OCI-LY3 (cell line): ENCODE results near the gene PTPRJ.

Experiments used
- H2AFZ ChIP-seq: fragments of 200-600, 300-600 bp; shearing (Covaris generic); 2 replicates; pipeline ENCODE4 v1.6.0; 2014; ENCODE audit warnings: antibody characterized with exemption, low read depth, low read length
- H3K27ac ChIP-seq: fragments of 200-600, 300-600 bp; sonication (generic); 2 replicates; pipeline ENCODE4 v1.5.1; 2014; ENCODE audit warnings: mild to moderate bottlenecking, low read length, moderate library complexity, mixed read lengths
- H3K27me3 ChIP-seq: fragments of 200-600, 300-600 bp; sonication (generic); 2 replicates; pipeline ENCODE4 v1.6.1; 2014; ENCODE audit warnings: low read depth, low read length, mixed read lengths
- H3K36me3 ChIP-seq: fragments of 200-600, 300-600 bp; sonication (generic); replicated peaks from 2 replicates; pipeline ENCODE3; 2014; ENCODE audit warnings: low read depth, low read length, mixed read lengths
- H3K4me1 ChIP-seq: fragments of 300-600, 200-600 bp; sonication (generic); 2 replicates; pipeline ENCODE4 v1.6.1; 2014; ENCODE audit warnings: low read length, mixed read lengths
- H3K4me2 ChIP-seq: fragments of 200-600, 300-600 bp; sonication (generic); 2 replicates; pipeline ENCODE4 v1.6.1; 2014; ENCODE audit warnings: low read length, mixed read lengths
- H3K4me3 ChIP-seq: fragments of 300-600, 200-600 bp; sonication (generic); 2 replicates; pipeline ENCODE4 v1.5.1; 2014; ENCODE audit warnings: antibody characterized with exemption, mild to moderate bottlenecking, low read length, moderate library complexity
- H3K79me2 ChIP-seq: fragments of 300-600, 200-600 bp; shearing (Covaris generic); 2 replicates; pipeline ENCODE4 v1.6.1; 2014; ENCODE audit warnings: mild to moderate bottlenecking, low read length, mixed read lengths
- H3K9ac ChIP-seq: fragments of 300-600, 200-600 bp; shearing (Covaris generic); 2 replicates; pipeline ENCODE4 v1.6.0; 2014; ENCODE audit warnings: mild to moderate bottlenecking, low read length, moderate library complexity
- H3K9me3 ChIP-seq: fragments of 200-600, 300-600 bp; shearing (Covaris generic); 2 replicates; pipeline ENCODE4 v1.6.1; 2014; ENCODE audit warnings: low read length, mixed read lengths; ENCODE audit not compliant: insufficient read depth
- H4K20me1 ChIP-seq: fragments of 200-600, 300-600 bp; sonication (generic); 2 replicates; pipeline ENCODE4 v1.6.1; 2016; ENCODE audit warnings: low read length, mixed read lengths; ENCODE audit not compliant: insufficient read depth
- CTCF ChIP-seq: fragments of 200-600, 300-600 bp; sonication (generic); IDR thresholded peaks from 2 replicates; pipeline ENCODE4 v1.5.1; 2014; ENCODE audit warnings: antibody characterized with exemption, low read length, low read depth
- EZH2phosphoT487 ChIP-seq: fragments of 200-600 bp; shearing (Covaris generic); IDR thresholded peaks from 2 replicates; pipeline ENCODE4 v1.6.1; 2018; ENCODE audit warnings: antibody characterized with exemption, mixed run types, low read depth

Gene PTPRJ

GRCh38 chr11:47955061-47955755 lies 25.2 kb upstream of the PTPRJ start:
- H3K4me3 ChIP-seq: no peak overlapping the region
- peak overlapping the region; percentile 8; the same call in 1 of the 2 replicates for H3K4me2 ChIP-seq
- TF ChIP-seq CTCF: no peak
- TF ChIP-seq EZH2phosphoT487: no peak
- H3K4me1 ChIP-seq: peaks cover 17% of the 10 kb centered on the region
- H4K20me1 ChIP-seq: no peaks in the 10 kb centered on the region
- peak overlapping the region; percentile 59 for H2AFZ ChIP-seq
- H3K36me3 ChIP-seq: no peaks in the 10 kb centered on the region
- H3K27me3 ChIP-seq: no peaks in the 10 kb centered on the region
- H3K9me3 ChIP-seq: no peaks in the 10 kb centered on the region
- no peaks in the 10 kb centered on the region for H3K79me2 ChIP-seq
- no peak overlapping the region for H3K9ac ChIP-seq
- H3K27ac ChIP-seq: no peak overlapping the region

- Histone ChIP-seq H3K9ac (no peak overlapping the region), H3K9me3 (no peaks in the 10 kb centered on the region), H3K27me3 (no peaks in the 10 kb centered on the region), H3K4me2 (no peak overlapping the region), H3K79me2 (no peaks in the 10 kb centered on the region), H3K36me3 (no peaks in the 10 kb centered on the region), H4K20me1 (no peaks in the 10 kb centered on the region), H3K4me3 (no peak overlapping the region), H3K4me1 (peaks cover 32% of the 10 kb centered on the region), H2AFZ (no peak overlapping the region), H3K27ac (no peak overlapping the region)
- TF ChIP-seq CTCF: no peak
- no peak for TF ChIP-seq EZH2phosphoT487
These were observed 20.3 kb upstream of the PTPRJ start for GRCh38 chr11:47960015-47960414.

GRCh38 chr11:47961383-47961782 lies 19.0 kb upstream of the PTPRJ start:
- no peak overlapping the region for H2AFZ ChIP-seq
- TF ChIP-seq CTCF (no peak), EZH2phosphoT487 (no peak)
- H3K9ac ChIP-seq: no peak overlapping the region

GRCh38 chr11:47964546-47964945 lies 15.8 kb upstream of the PTPRJ start:
- no peak overlapping the region for H2AFZ ChIP-seq
- TF ChIP-seq CTCF (no peak), EZH2phosphoT487 (no peak)
- H3K27ac ChIP-seq: no peak overlapping the region
- H3K36me3 ChIP-seq: no peaks in the 10 kb centered on the region
- H3K79me2 ChIP-seq: no peaks in the 10 kb centered on the region
- no peaks in the 10 kb centered on the region for H4K20me1 ChIP-seq
- no peaks in the 10 kb centered on the region for H3K9me3 ChIP-seq
- H3K4me2 ChIP-seq: no peak overlapping the region
- no peak overlapping the region for H3K4me3 ChIP-seq
- H3K9ac ChIP-seq: no peak overlapping the region
- H3K4me1 ChIP-seq: peaks cover 24% of the 10 kb centered on the region
- no peaks in the 10 kb centered on the region for H3K27me3 ChIP-seq

More at GRCh38 chr11:47961383-47961782, 19.0 kb upstream of the PTPRJ start:
- Histone ChIP-seq H3K79me2 (no peaks in the 10 kb centered on the region), H3K27me3 (no peaks in the 10 kb centered on the region), H3K27ac (no peak overlapping the region), H3K36me3 (no peaks in the 10 kb centered on the region), H3K9me3 (no peaks in the 10 kb centered on the region), H3K4me1 (peaks cover 24% of the 10 kb centered on the region), H3K4me2 (no peak overlapping the region), H3K4me3 (no peak overlapping the region), H4K20me1 (no peaks in the 10 kb centered on the region)
